HG03159 (cell line): Measurements from ENCODE around the gene LRRC74A.

Experiments used
- ATAC-seq: cut with Tn5 transposase; IDR thresholded peaks from one replicate; pipeline ENCODE4 v1.9.1; 2021; ENCODE audit warnings: mild to moderate bottlenecking, moderate library complexity; ENCODE audit not compliant: unreplicated experiment

The LRRC74A gene

GRCh38 chr14:76808990-76809389 is 17.2 kb upstream of the LRRC74A start:
- ATAC-seq, result no peak

GRCh38 chr14:76810525-76810924 is 15.7 kb upstream of the LRRC74A start:
- ATAC-seq, result no peak

GRCh38 chr14:76810953-76811400 is 15.2 kb upstream of the LRRC74A start:
- ATAC-seq, result no peak

- no peak for ATAC-seq
Observed at GRCh38 chr14:76811561-76811960, 14.6 kb upstream of the LRRC74A start.

DNA sequence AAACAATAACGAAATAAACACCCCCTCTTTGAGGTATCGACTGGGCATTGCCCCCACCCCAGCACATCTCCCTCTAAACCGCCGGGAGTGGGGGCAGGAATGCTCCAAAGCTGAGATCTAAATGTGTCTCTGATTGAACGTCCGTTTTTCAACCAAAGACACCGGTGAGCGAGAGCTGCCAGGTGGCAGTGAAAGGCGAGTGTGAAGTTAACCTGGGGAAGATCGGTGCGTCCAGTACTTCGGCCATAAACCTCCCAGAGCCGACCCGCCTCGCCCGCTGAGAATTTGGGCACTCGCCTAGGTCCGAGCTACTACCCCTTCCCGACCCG is 14.2 kb upstream of the LRRC74A start:
- ATAC-seq, result peak; percentile 19

DNA sequence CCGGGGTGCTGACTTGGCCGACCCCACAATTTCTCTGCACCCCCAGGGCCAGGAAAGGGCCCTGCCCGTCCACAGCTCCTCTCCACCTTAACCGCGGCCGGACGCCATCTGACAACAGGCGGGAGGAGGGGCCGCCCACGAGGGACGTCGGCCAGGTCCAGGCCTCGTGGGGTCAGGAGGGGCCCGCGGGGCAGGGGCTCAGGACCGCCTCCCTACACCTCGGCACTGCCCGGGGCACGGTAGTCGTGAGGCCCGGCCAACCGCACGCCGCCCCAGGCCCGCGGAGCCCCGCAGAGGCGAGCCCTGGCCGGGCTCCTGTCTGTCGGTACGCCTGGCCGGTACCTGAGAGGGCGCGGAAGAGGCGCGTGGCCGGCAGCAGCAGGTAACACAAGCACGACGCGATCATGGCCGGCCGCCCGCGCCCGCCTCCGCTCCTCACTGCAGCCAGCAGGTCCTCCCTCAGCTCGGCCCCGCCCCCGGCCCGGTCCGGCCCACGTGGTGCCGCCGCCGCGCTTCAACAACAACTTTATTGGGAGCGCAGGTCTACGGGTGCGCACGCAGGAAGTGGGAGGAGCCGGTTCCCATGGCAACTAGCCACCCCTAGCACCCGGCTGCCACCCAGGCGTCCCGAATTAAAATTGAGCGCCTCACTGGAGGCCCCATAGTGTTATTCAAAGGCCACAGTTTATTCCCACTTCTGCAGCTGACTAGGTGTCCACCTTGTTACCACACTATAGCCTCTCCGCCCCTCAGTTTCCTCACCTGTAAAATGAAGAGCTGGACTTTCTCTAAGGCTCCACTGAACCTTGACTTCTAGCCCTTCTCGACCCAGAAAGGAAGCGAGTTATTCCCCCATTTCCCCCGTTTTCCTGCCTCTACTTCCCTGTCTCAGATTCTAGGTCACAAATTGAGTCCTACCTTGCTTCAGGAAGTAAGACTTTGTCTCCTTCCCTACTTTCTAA is 13.5 kb upstream of the LRRC74A start, which contains the start of gene ANGEL1:
Gene ANGEL1, minus strand, starts transcription at position 461 of the 962 bp plus-strand sequence. Its CDS starts 55 bp downstream, at position 406.
- peak; percentile 88 for ATAC-seq

- ATAC-seq, result no peak
Observed at GRCh38 chr14:76814726-76815645, 11.2 kb upstream of the LRRC74A start.

DNA sequence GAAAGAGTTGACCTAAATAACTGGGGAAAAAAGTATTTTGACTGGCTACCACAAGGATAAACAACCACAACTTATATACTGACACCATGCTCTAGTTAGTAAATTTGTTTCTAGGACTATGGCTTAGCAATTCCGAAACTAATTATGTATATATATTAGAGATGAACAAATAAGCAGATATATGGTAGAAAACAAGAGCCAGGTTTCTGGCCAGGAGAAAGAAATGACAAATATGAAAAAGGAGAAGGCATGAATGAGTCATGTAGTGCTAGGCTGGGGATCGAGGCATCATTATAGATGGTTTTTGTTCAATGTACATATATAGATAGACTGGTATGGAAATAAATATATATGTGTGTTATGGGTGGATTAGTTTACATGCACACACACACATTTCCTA is 5.5 kb upstream of the LRRC74A start:
- no peak for ATAC-seq

GRCh38 chr14:76827696-76828296 is 1.6 kb downstream of the LRRC74A start:
- ATAC-seq, result no peak

- ATAC-seq, result no peak
Observed at GRCh38 chr14:76828339-76829012, 2.3 kb downstream of the LRRC74A start.

DNA sequence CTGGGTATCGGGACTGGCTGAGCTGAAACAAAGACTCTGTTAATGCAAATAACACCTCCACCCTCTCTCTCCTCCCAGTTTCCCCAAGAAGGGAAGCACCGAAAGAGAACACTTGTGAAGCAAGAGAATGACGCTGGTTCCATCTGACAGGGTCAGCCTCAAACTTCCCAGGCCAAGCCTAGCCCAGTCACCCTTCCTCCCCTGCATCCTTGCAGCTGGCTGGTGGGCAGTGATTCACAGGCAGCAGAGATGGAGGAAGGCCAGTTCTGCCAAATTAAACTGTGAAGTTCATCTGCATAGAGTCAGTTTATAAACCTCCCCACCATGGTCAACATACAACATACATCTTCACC is 2.8 kb downstream of the LRRC74A start:
- ATAC-seq, result no peak

DNA sequence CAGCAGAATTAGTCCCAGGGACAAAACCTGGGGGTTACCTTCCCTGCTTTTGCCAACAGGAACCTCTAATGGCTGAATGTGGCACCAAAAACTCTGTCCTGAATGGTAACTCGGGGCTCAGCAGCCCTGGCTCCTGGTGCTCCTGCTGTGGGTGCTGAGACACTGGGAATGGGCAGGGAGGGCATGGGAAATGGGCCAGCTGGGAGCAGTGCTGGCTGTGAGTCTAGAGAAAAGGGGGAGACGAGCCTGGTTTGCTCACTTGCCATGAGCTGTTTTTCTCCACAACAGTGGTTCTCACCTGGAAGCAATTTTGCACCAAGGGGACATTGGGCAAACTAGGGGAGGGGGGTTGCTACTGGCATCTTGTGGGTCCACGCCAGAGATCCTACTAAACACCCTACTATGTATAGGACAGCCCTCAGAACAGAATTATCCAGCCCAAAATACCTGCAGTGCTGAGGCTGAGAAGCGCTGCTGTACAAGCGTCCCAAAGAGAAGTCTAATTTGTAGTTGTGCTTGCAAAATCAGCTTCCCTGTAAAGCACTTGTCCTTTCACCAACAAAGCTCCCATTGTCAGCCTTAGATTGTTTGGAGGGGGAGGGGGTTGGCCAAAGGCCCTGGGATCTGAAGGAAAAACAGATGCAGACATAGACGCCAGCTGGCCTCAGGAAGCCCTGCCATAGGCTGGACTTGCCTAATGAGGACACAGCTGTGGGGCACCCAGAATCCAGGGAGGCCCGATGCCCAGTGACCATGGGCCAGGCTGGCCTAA is 3.6 kb downstream of the LRRC74A start:
- ATAC-seq, result no peak

- no peak for ATAC-seq
Observed at GRCh38 chr14:76830556-76830955, 4.3 kb downstream of the LRRC74A start.

GRCh38 chr14:76832503-76832988 is 6.3 kb downstream of the LRRC74A start:
- ATAC-seq, result no peak

- ATAC-seq, result no peak
Observed at GRCh38 chr14:76833011-76833410, 6.8 kb downstream of the LRRC74A start.

- no peak for ATAC-seq
Observed at GRCh38 chr14:76834241-76834661, 8.0 kb downstream of the LRRC74A start.

DNA sequence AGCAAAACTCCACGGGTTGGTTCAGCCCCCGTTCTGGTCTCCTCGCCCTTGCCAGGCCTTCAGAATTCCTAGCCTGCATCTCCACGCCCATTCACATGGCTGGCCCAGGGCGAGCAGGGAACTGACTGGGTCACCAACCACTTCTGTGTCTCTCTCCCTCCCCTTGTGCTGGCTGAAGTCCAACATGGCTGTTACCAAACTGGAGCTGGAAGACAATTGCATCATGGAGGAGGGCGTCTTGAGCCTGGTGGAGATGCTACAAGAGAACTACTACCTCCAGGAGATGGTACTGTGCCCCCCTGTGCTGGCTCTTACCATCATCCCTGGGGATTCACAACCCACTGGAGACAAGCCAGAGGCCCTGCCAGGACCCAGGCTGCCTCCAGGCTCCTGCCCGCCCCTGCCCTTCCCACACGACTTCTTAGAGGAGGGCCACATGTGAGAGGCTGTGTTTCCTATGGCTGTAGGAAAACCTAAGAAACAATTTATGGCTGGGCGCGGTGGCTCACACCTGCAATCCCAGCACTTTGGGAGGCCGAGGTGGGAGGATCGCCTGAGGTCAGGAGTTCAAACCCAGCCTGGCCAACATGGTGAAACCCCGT is 9.9 kb downstream of the LRRC74A start:
- no peak for ATAC-seq

DNA sequence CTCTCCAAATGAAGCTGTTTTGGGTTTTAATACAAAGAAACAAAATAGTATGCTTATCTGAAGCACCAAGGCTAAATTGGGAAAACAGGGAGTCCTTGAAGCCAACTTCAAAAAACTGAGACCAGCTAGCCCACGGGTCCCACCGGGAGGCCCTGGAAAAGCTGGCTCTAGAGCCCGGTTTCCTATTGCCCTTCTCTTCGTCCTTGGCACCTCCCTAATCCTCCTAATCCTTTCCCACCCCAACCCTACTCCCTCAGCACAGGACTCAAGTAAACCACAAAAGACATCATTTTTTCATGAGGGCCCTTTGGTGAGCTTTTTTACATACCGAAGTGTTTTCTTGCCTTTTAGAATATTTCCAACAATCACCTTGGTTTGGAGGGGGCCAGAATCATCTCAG is 11.3 kb downstream of the LRRC74A start:
- no peak for ATAC-seq

GRCh38 chr14:76842414-76842813 is 16.2 kb downstream of the LRRC74A start:
- ATAC-seq, result no peak
